Fibroblast of lung (primary cell): ENCODE data around the gene POLR1H.

ENCODE experiments used
- CTCF ChIP-seq, 2 donors: IDR thresholded peaks in 1 of 2; conservative IDR thresholded peaks in 1 of 2; 1 replicate in 1 of 2; 2 replicates in 1 of 2; pipeline ENCODE4 v1.5.1; 2011 to 2012; ENCODE audit warnings: low read length in 2 of 2, control low read depth in 1 of 2, inconsistent platforms in 1 of 2, low read depth in 1 of 2, mild to moderate bottlenecking in 1 of 2
- EZH2 ChIP-seq: IDR thresholded peaks from 2 replicates; pipeline ENCODE4 v1.5.1; 2012; ENCODE audit warnings: low read length, control low read depth, mild to moderate bottlenecking; ENCODE audit errors: missing control alignments

- TF ChIP-seq CTCF (conservative IDR thresholded peaks at IDR 0.05 in 1 of 2, IDR thresholded peaks at IDR 0.05 in 1 of 2; ENCODE audit: low read depth in 1 of 2, low read length in 2 of 2), result no peak
- TF ChIP-seq EZH2, result no peak
Measured at GRCh38 chr6:30067460-30068139, 6.5 kb downstream of the POLR1H start.
